Thoracic aorta (tissue), 2 donors: Measurements from ENCODE around the gene MORN3. TPM values are rescaled to one million over a fixed set of nuclear protein-coding genes. Genes with fewer than 3 reads are reported as not detected.

Experiments used
- ATAC-seq: fragments of 150-250 bp; one replicate; pipeline ENCODE4 v1.8.0; 2017; ENCODE audit warnings: low read depth; ENCODE audit not compliant: insufficient number of reproducible peaks, low FRiP score
- DNase-seq: peaks from one replicate; pipeline ENCODE4 v3.0.0-alpha.2; 2020; ENCODE audit warnings: low spot score
- H3K27ac ChIP-seq, 2 donors: fragments of 200-600 bp; sonication (generic); 1 replicate in 1 of 2; 2 replicates in 1 of 2; pipeline ENCODE4 v1.5.1; 2016; ENCODE audit warnings: mild to moderate bottlenecking in 2 of 2, moderate library complexity in 2 of 2
- H3K27me3 ChIP-seq: fragments of 200-600 bp; sonication (generic); replicated peaks from 2 replicates; pipeline ENCODE4 v1.6.0; 2016; ENCODE audit warnings: mild to moderate bottlenecking; ENCODE audit not compliant: insufficient read depth
- H3K36me3 ChIP-seq: fragments of 200-600 bp; sonication (generic); one replicate; pipeline ENCODE4 v1.5.1; 2016
- H3K4me1 ChIP-seq, 2 donors: fragments of 200-600 bp; sonication (generic); 1 replicate in 1 of 2; 2 replicates in 1 of 2; pipeline versions ENCODE4 v1.5.1 to v1.6.0; 2016; ENCODE audit warnings: low read depth in 2 of 2, mild to moderate bottlenecking in 1 of 2; ENCODE audit not compliant: control insufficient read depth in 1 of 2
- H3K4me3 ChIP-seq: fragments of 200-600 bp; sonication (generic); 2 replicates; pipeline ENCODE4 v1.5.1; 2016; ENCODE audit warnings: mild to moderate bottlenecking
- H3K9me3 ChIP-seq: fragments of 200-600 bp; sonication (generic); 2 replicates; pipeline ENCODE4 v1.5.1; 2016
- CTCF ChIP-seq: fragments of 200-600 bp; sonication (generic); IDR thresholded peaks from one replicate; pipeline ENCODE4 v1.5.1; 2019; ENCODE audit warnings: antibody characterized with exemption
- total RNA-seq, 2 donors: library from RNA; depleted of rRNA; stranded (reverse); fragments of >200 nt; gene quantifications; one replicate each; pipeline versions ENCODE4 v1.1.0 to v1.2.3, GENCODE V29; 2016

MORN3 gene
- total RNA-seq, 2 donors from 2014 or later: 0.78 TPM; not detected in 1

GRCh38 chr12:121649322-121649721 lies 20.1 kb downstream of the MORN3 start:
- DNase-seq (no peak), ATAC-seq (no peak)
- no peaks in the 10 kb centered on the region for H3K27me3 ChIP-seq
- no peak for TF ChIP-seq CTCF
- no peaks in the 10 kb centered on the region for H3K9me3 ChIP-seq
- H3K36me3 ChIP-seq: no peaks in the 10 kb centered on the region
- no peaks in the 10 kb centered on the region for H3K4me1 ChIP-seq
- H3K27ac ChIP-seq: no peak overlapping the region
- H3K4me3 ChIP-seq: no peak overlapping the region

GRCh38 chr12:121648458-121649028 lies 20.9 kb downstream of the MORN3 start:
- Histone ChIP-seq H3K27me3 (no peaks in the 10 kb centered on the region), H3K27ac (no peak overlapping the region), H3K4me1 (no peaks in the 10 kb centered on the region), H3K9me3 (no peaks in the 10 kb centered on the region), H3K4me3 (no peak overlapping the region), H3K36me3 (no peaks in the 10 kb centered on the region)
- no peak for ATAC-seq
- no peak for TF ChIP-seq CTCF
- DNase-seq: no peak

- no peak for TF ChIP-seq CTCF
- no peak overlapping the region for H3K4me3 ChIP-seq
- DNase-seq (no peak), ATAC-seq (no peak)
- H3K27me3 ChIP-seq: no peaks in the 10 kb centered on the region
- no peaks in the 10 kb centered on the region for H3K36me3 ChIP-seq
- no peaks in the 10 kb centered on the region for H3K4me1 ChIP-seq
- H3K9me3 ChIP-seq: no peaks in the 10 kb centered on the region
- no peak overlapping the region for H3K27ac ChIP-seq
Observed at GRCh38 chr12:121641343-121641630, 28.2 kb downstream of the MORN3 start.

GRCh38 chr12:121638298-121639202 lies 30.9 kb downstream of the MORN3 start:
- Histone ChIP-seq H3K27ac (no peak overlapping the region), H3K9me3 (no peaks in the 10 kb centered on the region), H3K4me1 (no peaks in the 10 kb centered on the region), H3K4me3 (no peak overlapping the region), H3K27me3 (no peaks in the 10 kb centered on the region), H3K36me3 (no peaks in the 10 kb centered on the region)
- no peak for TF ChIP-seq CTCF
- ATAC-seq (no peak), DNase-seq (no peak)

- Histone ChIP-seq H3K9me3 (no peaks in the 10 kb centered on the region), H3K27ac (no peak overlapping the region), H3K36me3 (no peaks in the 10 kb centered on the region), H3K27me3 (no peaks in the 10 kb centered on the region), H3K4me3 (no peak overlapping the region), H3K4me1 (no peaks in the 10 kb centered on the region)
- ATAC-seq (no peak), DNase-seq (no peak)
- TF ChIP-seq CTCF: no peak
Observed at GRCh38 chr12:121637231-121637914, 32.1 kb downstream of the MORN3 start.
